ENCODE data around the gene PRDM7.
"Not testable (repeated sequence)": the region's sequence is repeated elsewhere in the genome, so short reads cannot be mapped to it uniquely, and the experiment has no call there.

DNA sequence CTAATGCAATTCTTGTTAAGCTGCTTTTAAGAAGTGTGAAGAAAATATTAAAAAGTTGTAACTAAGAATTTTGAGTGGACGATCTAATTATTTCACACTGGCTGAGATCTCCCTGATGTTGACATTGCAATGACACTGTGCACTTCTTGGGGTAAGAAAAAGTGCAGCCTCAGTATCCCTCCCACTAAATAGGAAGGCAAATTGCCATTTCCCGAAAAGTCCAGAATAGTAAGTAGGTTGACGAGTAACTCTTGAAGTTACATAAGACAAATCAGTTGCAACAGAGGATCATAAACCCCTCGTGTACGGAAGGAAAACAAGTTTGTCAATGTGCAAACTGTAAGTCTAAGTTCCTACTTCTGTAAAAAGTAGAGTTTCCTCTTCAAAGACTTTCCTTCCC is 21.8 kb upstream of the PRDM7 start:
- not testable (repeated sequence) for TF ChIP-seq POLR2A (IDR thresholded peaks at IDR 0.05)
- TF ChIP-seq, protein P1, sequence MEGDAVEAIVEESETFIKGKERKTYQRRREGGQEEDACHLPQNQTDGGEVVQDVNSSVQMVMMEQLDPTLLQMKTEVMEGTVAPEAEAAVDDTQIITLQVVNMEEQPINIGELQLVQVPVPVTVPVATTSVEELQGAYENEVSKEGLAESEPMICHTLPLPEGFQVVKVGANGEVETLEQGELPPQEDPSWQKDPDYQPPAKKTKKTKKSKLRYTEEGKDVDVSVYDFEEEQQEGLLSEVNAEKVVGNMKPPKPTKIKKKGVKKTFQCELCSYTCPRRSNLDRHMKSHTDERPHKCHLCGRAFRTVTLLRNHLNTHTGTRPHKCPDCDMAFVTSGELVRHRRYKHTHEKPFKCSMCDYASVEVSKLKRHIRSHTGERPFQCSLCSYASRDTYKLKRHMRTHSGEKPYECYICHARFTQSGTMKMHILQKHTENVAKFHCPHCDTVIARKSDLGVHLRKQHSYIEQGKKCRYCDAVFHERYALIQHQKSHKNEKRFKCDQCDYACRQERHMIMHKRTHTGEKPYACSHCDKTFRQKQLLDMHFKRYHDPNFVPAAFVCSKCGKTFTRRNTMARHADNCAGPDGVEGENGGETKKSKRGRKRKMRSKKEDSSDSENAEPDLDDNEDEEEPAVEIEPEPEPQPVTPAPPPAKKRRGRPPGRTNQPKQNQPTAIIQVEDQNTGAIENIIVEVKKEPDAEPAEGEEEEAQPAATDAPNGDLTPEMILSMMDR (IDR thresholded peaks at IDR 0.05), result not testable (repeated sequence)

All from testis (tissue), 2 donors.